SK-N-SH (cell line): Measurements from ENCODE around the gene SRXN1. TPM values are rescaled to one million over a fixed set of nuclear protein-coding genes. Genes with fewer than 3 reads are reported as not detected.

Experiments used
- CTCF ChIA-PET: fragments of 300-600, 350-600 bp; formaldehyde crosslinking; extraction: SDS; loops from one replicate; lab custom pipeline; 2021; lab: Yijun Ruan, JAX
- POLR2A ChIA-PET: fragments of 350-600 bp; sonication (Branson Sonifier 250); formaldehyde crosslinking; extraction: SDS; loops from one replicate; lab custom pipeline; 2020; ENCODE audit warnings: antibody characterized with exemption, inconsistent platforms; lab: Yijun Ruan, JAX
- DNase-seq: peaks from one replicate; pipeline ENCODE4 v3.0.0; 2012
- H2AFZ ChIP-seq: fragments of 200-600 bp; sonication (generic); 2 replicates; pipeline ENCODE4 v1.8.1; 2016; ENCODE audit warnings: antibody characterized with exemption, mild to moderate bottlenecking, low read depth
- H3F3A ChIP-seq: fragments of 200-600 bp; sonication (generic); replicated peaks from 2 replicates; pipeline ENCODE3; 2016; ENCODE audit warnings: antibody characterized with exemption, mild to moderate bottlenecking; ENCODE audit not compliant: insufficient read depth
- H3K27ac ChIP-seq, 2 experiments: fragments of 200-500 bp in 1 of 2; fragments of 200-600 bp in 1 of 2; sonication (Bioruptor generic) in 1 of 2; sonication (generic), shearing (Covaris generic) in 1 of 2; 2 replicates each; pipeline versions ENCODE4 v1.5.1 to v1.6.1; 2014 to 2016; ENCODE audit warnings: low read depth in 2 of 2, inconsistent platforms in 1 of 2, low read length in 1 of 2, mild to moderate bottlenecking in 1 of 2, mixed read lengths in 1 of 2
- H3K27me3 ChIP-seq: fragments of 200-600 bp; sonication (generic), shearing (Covaris generic); 2 replicates; pipeline ENCODE4 v1.6.1; 2016; ENCODE audit warnings: mixed run types; ENCODE audit not compliant: insufficient read depth
- H3K36me3 ChIP-seq, 2 experiments: fragments of 200-500 bp in 1 of 2; fragments of 200-600 bp in 1 of 2; sonication (Bioruptor generic) in 1 of 2; sonication (generic) in 1 of 2; replicated peaks in 1 of 2; 2 replicates each; pipeline versions ENCODE3 to v1.5.1; 2014 to 2016; ENCODE audit warnings: low read length in 1 of 2, mild to moderate bottlenecking in 1 of 2; ENCODE audit not compliant: insufficient read depth in 2 of 2, control insufficient read depth in 1 of 2
- H3K4me1 ChIP-seq, 2 experiments: fragments of 200-500 bp in 1 of 2; fragments of 200-600 bp in 1 of 2; sonication (Bioruptor generic) in 1 of 2; sonication (generic), shearing (Covaris generic) in 1 of 2; 2 replicates each; pipeline versions ENCODE4 v1.5.1 to v1.6.1; 2014 to 2016; ENCODE audit warnings: low read depth in 1 of 2, low read length in 1 of 2, mixed run types in 1 of 2; ENCODE audit not compliant: insufficient read depth in 2 of 2, control insufficient read depth in 1 of 2
- H3K4me2 ChIP-seq: fragments of 200-600 bp; sonication (generic), shearing (Covaris generic); 2 replicates; pipeline ENCODE4 v1.6.1; 2017; ENCODE audit warnings: mixed run types
- H3K4me3 ChIP-seq, 2 experiments: fragments of 200-500 bp in 1 of 2; fragments of 200-600 bp in 1 of 2; sonication (Bioruptor generic) in 1 of 2; sonication (generic), shearing (Covaris generic) in 1 of 2; 2 replicates each; pipeline versions ENCODE4 v1.5.1 to v1.8.1; 2014 to 2016; ENCODE audit warnings: low read depth in 2 of 2, inconsistent platforms in 1 of 2, low read length in 1 of 2, mild to moderate bottlenecking in 1 of 2, mixed read lengths in 1 of 2, moderate library complexity in 1 of 2
- H3K79me2 ChIP-seq: fragments of 200-600 bp; sonication (generic); 2 replicates; pipeline ENCODE4 v1.8.1; 2017; ENCODE audit warnings: mild to moderate bottlenecking; ENCODE audit not compliant: insufficient read depth
- H3K9ac ChIP-seq: fragments of 200-600 bp; sonication (generic); 2 replicates; pipeline ENCODE4 v1.6.1; 2017; ENCODE audit warnings: mixed run types
- H3K9me2 ChIP-seq: fragments of 200-600 bp; sonication (generic); 2 replicates; pipeline ENCODE4 v1.6.1; 2017; ENCODE audit warnings: mixed run types
- H3K9me3 ChIP-seq: fragments of 200-600 bp; sonication (generic); 2 replicates; pipeline ENCODE4 v1.6.1; 2017; ENCODE audit warnings: mixed run types, mild to moderate bottlenecking, moderate library complexity
- H4K20me1 ChIP-seq: fragments of 200-600 bp; sonication (generic); 2 replicates; pipeline ENCODE4 v1.6.1; 2017; ENCODE audit warnings: mild to moderate bottlenecking, mixed run types; ENCODE audit not compliant: insufficient read depth
- CHD2 ChIP-seq: fragments of 150-350 bp; IDR thresholded peaks from 2 replicates; pipeline ENCODE4 v1.6.1; 2018; ENCODE audit warnings: low read length; ENCODE audit not compliant: partially characterized antibody
- FOXM1 ChIP-seq: IDR thresholded peaks from 2 replicates; pipeline ENCODE4 v1.4.0; 2012; ENCODE audit warnings: low read depth, mild to moderate bottlenecking
- GABPA ChIP-seq: IDR thresholded peaks from 2 replicates; pipeline ENCODE4 v1.4.0; 2012; ENCODE audit warnings: low read depth, mild to moderate bottlenecking
- GATA2 ChIP-seq: sonication (generic); formaldehyde crosslinking; IDR thresholded peaks from 2 replicates; pipeline ENCODE4 v1.5.0; 2020; ENCODE audit warnings: mild to moderate bottlenecking, missing genetic modification reagents
- IRF3 ChIP-seq: fragments of 150-350 bp; IDR thresholded peaks from 2 replicates; pipeline ENCODE4 v1.6.1; 2016; ENCODE audit warnings: mild to moderate bottlenecking, low read depth, low read length
- MAX ChIP-seq: IDR thresholded peaks from 2 replicates; pipeline ENCODE4 v1.4.0; 2012; ENCODE audit warnings: low read depth
- MXI1 ChIP-seq: IDR thresholded peaks from 2 replicates; pipeline ENCODE4 v1.6.1; 2012; ENCODE audit warnings: mild to moderate bottlenecking, low read depth, low read length, improper control_type of control experiment
- POLR2AphosphoS5 ChIP-seq: IDR thresholded peaks from 2 replicates; pipeline ENCODE4 v1.6.1; 2012; ENCODE audit warnings: low read depth, low read length
- REST ChIP-seq: IDR thresholded peaks from 2 replicates; pipeline ENCODE4 v1.6.1; 2012; ENCODE audit warnings: mild to moderate bottlenecking, low read depth, low read length, moderate library complexity
- RFX5 ChIP-seq: IDR thresholded peaks from 2 replicates; pipeline ENCODE4 v1.6.1; 2012; ENCODE audit warnings: mild to moderate bottlenecking, improper control_type of control experiment, low read length
- SIN3A ChIP-seq: IDR thresholded peaks from 2 replicates; pipeline ENCODE4 v1.6.1; 2012; ENCODE audit warnings: low read depth, mild to moderate bottlenecking, low read length, moderate library complexity, borderline replicate concordance
- SMC3 ChIP-seq: IDR thresholded peaks from 2 replicates; pipeline ENCODE4 v1.6.1; 2012; ENCODE audit warnings: low read depth, low read length, improper control_type of control experiment
- TEAD4 ChIP-seq: IDR thresholded peaks from 2 replicates; pipeline ENCODE4 v1.4.0; 2012; ENCODE audit warnings: mild to moderate bottlenecking, borderline replicate concordance; ENCODE audit not compliant: insufficient read depth
- USF1 ChIP-seq: IDR thresholded peaks from 2 replicates; pipeline ENCODE4 v1.4.0; 2012; ENCODE audit warnings: low read depth, borderline replicate concordance
- USF2 ChIP-seq: fragments of 150-350 bp; IDR thresholded peaks from 2 replicates; pipeline ENCODE4 v1.6.1; 2017; ENCODE audit warnings: antibody characterized with exemption, low read length, low read depth, borderline replicate concordance
- YY1 ChIP-seq: IDR thresholded peaks from 2 replicates; pipeline ENCODE4 v1.4.0; 2012; ENCODE audit warnings: low read depth, mild to moderate bottlenecking
- ZBTB33 ChIP-seq: IDR thresholded peaks from 2 replicates; pipeline ENCODE4 v1.4.0; 2012; ENCODE audit warnings: low read depth, borderline replicate concordance
- WGBS: methylation state at CpG from one replicate; pipeline ENCODE4 v1.1.6; 2017; ENCODE audit warnings: low lambda C conversion rate; 5-methylcytosine and 5-hydroxymethylcytosine counted together
- polyA plus RNA-seq, 3 experiments: library from polyadenylated mRNA; depleted of rRNA; stranded (reverse); fragments of >200 nt; gene quantifications; 2 replicates each; pipeline ENCODE4 v1.2.3, GENCODE V29; 2012

The SRXN1 gene
- polyA plus RNA-seq, 1 of the 3 experiments (the other 2 are of a cell fraction): 26.2 TPM

GRCh38 chr20:682123-682522 lies 29.1 kb upstream of the SRXN1 start:
- H3K9me3 ChIP-seq: no peaks in the 10 kb centered on the region
- H3K27me3 ChIP-seq: peaks cover 2% of the 10 kb centered on the region; the same call in 1 of the 2 replicates
- no peak overlapping the region for H3K9ac ChIP-seq
- CTCF ChIA-PET: interaction anchor here (0.5 to 2.5 kb wide), 7 partner anchors 10 to 46 kb away, joined by 3 to 17 read pairs (median 3); no protein-coding TSS in a partner anchor
- no peak overlapping the region for H2AFZ ChIP-seq
- DNase-seq: no peak
- no peak overlapping the region for H3K4me3 ChIP-seq
- H3K4me2 ChIP-seq: no peak overlapping the region
- POLR2A ChIA-PET: no interaction called here
- H3K36me3 ChIP-seq: no peaks in the 10 kb centered on the region
- peaks cover 0 to 6% of the 10 kb centered on the region in 2 experiments; a peak in 1 of 4 replicates for H3K4me1 ChIP-seq
- 29% methylated on average over 1 of the region's 1 CpG for WGBS
- no peaks in the 10 kb centered on the region for H3F3A ChIP-seq
- no peaks in the 10 kb centered on the region for H3K79me2 ChIP-seq
- TF ChIP-seq CHD2: no peak
- no peak for TF ChIP-seq REST
- no peak for TF ChIP-seq IRF3
- TF ChIP-seq MAX: no peak
- no peak for TF ChIP-seq YY1
- no peak for TF ChIP-seq FOXM1
- TF ChIP-seq MXI1: no peak
- TF ChIP-seq GATA2 (CRISPR knock-in tag): no peak
- TF ChIP-seq USF2: no peak
- TF ChIP-seq GABPA: no peak
- TF ChIP-seq POLR2AphosphoS5: no peak
- no peak for TF ChIP-seq SMC3
- no peak for TF ChIP-seq TEAD4
- TF ChIP-seq ZBTB33: no peak
- no peak for TF ChIP-seq SIN3A
- no peak for TF ChIP-seq USF1
- TF ChIP-seq RFX5: no peak
- TF ChIP-seq, all 33 proteins: peak for 0
- Histone ChIP-seq H3K9me2 (no peaks in the 10 kb centered on the region), H4K20me1 (no peaks in the 10 kb centered on the region), H3K27ac (no peak overlapping the region)
